ENCODE measurements around the gene UBA1.

Gene UBA1

GRCh38 chrX:47172549-47172948 is 21.1 kb upstream of the UBA1 start:
- no peak overlapping the region for H3K4me2 ChIP-seq (ENCODE audit: low read length)
- no peak overlapping the region for H2AK5ac ChIP-seq (ENCODE audit: low read length)
- no peaks in the 10 kb centered on the region for H3K4me1 ChIP-seq (ENCODE audit: control insufficient read depth, low read depth, low read length)
- no peaks in the 10 kb centered on the region for H3K79me2 ChIP-seq (ENCODE audit: control insufficient read depth, insufficient read depth, low read length)
- no peak overlapping the region for H2BK15ac ChIP-seq (replicated peaks; ENCODE audit: low read depth)
- H3K56ac ChIP-seq (ENCODE audit: low read length), result no peak overlapping the region
- no peak for DNase-seq
- H2BK5ac ChIP-seq (ENCODE audit: low read length), result no peak overlapping the region
- no peaks in the 10 kb centered on the region for H3K27me3 ChIP-seq (ENCODE audit: insufficient read depth, low read length, poor library complexity)
- no peak overlapping the region for H3K18ac ChIP-seq (ENCODE audit: low read length)
- H3K79me1 ChIP-seq (ENCODE audit: low read length), result no peaks in the 10 kb centered on the region
- no peak overlapping the region for H3K27ac ChIP-seq (ENCODE audit: low read depth, low read length)
- no CpG with 5 or more reads among the region's 7 CpGs for WGBS (ENCODE audit: extremely low coverage, insufficient coverage, low lambda C conversion rate)
- H3K23ac ChIP-seq (ENCODE audit: low read length), result no peak overlapping the region
- H3K36me3 ChIP-seq (ENCODE audit: control insufficient read depth, insufficient read depth, low read length), result no peaks in the 10 kb centered on the region
- H3K4ac ChIP-seq (ENCODE audit: low read depth, low read length), result no peak overlapping the region
- no peak overlapping the region for H4K5ac ChIP-seq (ENCODE audit: low read length)
- H3K9ac ChIP-seq (ENCODE audit: low read length), result no peak overlapping the region
- H3K4me3 ChIP-seq (ENCODE audit: low read length), result no peak overlapping the region
- H2BK120ac ChIP-seq (ENCODE audit: low read depth, low read length), result no peak overlapping the region
- no peak overlapping the region for H4K8ac ChIP-seq (ENCODE audit: low read depth, low read length)

GRCh38 chrX:47172971-47173792 is 20.4 kb upstream of the UBA1 start:
- no peak for DNase-seq
- no peak overlapping the region for H3K9ac ChIP-seq (ENCODE audit: low read length)
- H3K23ac ChIP-seq (ENCODE audit: low read length), result no peak overlapping the region
- no peaks in the 10 kb centered on the region for H3K27me3 ChIP-seq (ENCODE audit: insufficient read depth, low read length, poor library complexity)
- no peak overlapping the region for H4K5ac ChIP-seq (ENCODE audit: low read length)
- H3K4me3 ChIP-seq (ENCODE audit: low read length), result no peak overlapping the region
- no peaks in the 10 kb centered on the region for H3K4me1 ChIP-seq (ENCODE audit: control insufficient read depth, low read depth, low read length)
- no peak overlapping the region for H2BK15ac ChIP-seq (replicated peaks; ENCODE audit: low read depth)
- H3K4ac ChIP-seq (ENCODE audit: low read depth, low read length), result no peak overlapping the region
- H2BK120ac ChIP-seq (ENCODE audit: low read depth, low read length), result no peak overlapping the region
- H3K79me2 ChIP-seq (ENCODE audit: control insufficient read depth, insufficient read depth, low read length), result no peaks in the 10 kb centered on the region
- H3K18ac ChIP-seq (ENCODE audit: low read length), result no peak overlapping the region
- H3K4me2 ChIP-seq (ENCODE audit: low read length), result no peak overlapping the region
- no peak overlapping the region for H3K56ac ChIP-seq (ENCODE audit: low read length)
- no CpG with 5 or more reads among the region's 18 CpGs for WGBS (ENCODE audit: extremely low coverage, insufficient coverage, low lambda C conversion rate)
- no peaks in the 10 kb centered on the region for H3K79me1 ChIP-seq (ENCODE audit: low read length)
- no peak overlapping the region for H3K27ac ChIP-seq (ENCODE audit: low read depth, low read length)
- H2AK5ac ChIP-seq (ENCODE audit: low read length), result no peak overlapping the region
- no peak overlapping the region for H2BK5ac ChIP-seq (ENCODE audit: low read length)
- no peak overlapping the region for H4K8ac ChIP-seq (ENCODE audit: low read depth, low read length)
- no peaks in the 10 kb centered on the region for H3K36me3 ChIP-seq (ENCODE audit: control insufficient read depth, insufficient read depth, low read length)

- Histone ChIP-seq H4K8ac (ENCODE audit: low read depth, low read length) (no peak overlapping the region), H2AK5ac (ENCODE audit: low read length) (no peak overlapping the region), H3K4ac (ENCODE audit: low read depth, low read length) (no peak overlapping the region), H3K9ac (ENCODE audit: low read length) (no peak overlapping the region), H4K5ac (ENCODE audit: low read length) (no peak overlapping the region), H3K18ac (ENCODE audit: low read length) (no peak overlapping the region), H3K23ac (ENCODE audit: low read length) (no peak overlapping the region), H2BK5ac (ENCODE audit: low read length) (no peak overlapping the region), H3K36me3 (ENCODE audit: control insufficient read depth, insufficient read depth, low read length) (no peaks in the 10 kb centered on the region), H3K79me1 (ENCODE audit: low read length) (no peaks in the 10 kb centered on the region), H3K4me2 (ENCODE audit: low read length) (no peak overlapping the region), H3K56ac (ENCODE audit: low read length) (no peak overlapping the region), H3K4me3 (ENCODE audit: low read length) (no peak overlapping the region), H3K79me2 (ENCODE audit: control insufficient read depth, insufficient read depth, low read length) (no peaks in the 10 kb centered on the region), H2BK120ac (ENCODE audit: low read depth, low read length) (no peak overlapping the region), H2BK15ac (replicated peaks; ENCODE audit: low read depth) (no peak overlapping the region), H3K4me1 (ENCODE audit: control insufficient read depth, low read depth, low read length) (no peaks in the 10 kb centered on the region), H3K27me3 (ENCODE audit: insufficient read depth, low read length, poor library complexity) (no peaks in the 10 kb centered on the region), H3K27ac (ENCODE audit: low read depth, low read length) (no peak overlapping the region)
- no CpG with 5 or more reads among the region's 12 CpGs for WGBS (ENCODE audit: extremely low coverage, insufficient coverage, low lambda C conversion rate)
- no peak for DNase-seq
Observed at GRCh38 chrX:47174376-47174775, 19.3 kb upstream of the UBA1 start.

- no peaks in the 10 kb centered on the region for H3K36me3 ChIP-seq (ENCODE audit: control insufficient read depth, insufficient read depth, low read length)
- no peak overlapping the region for H2AK5ac ChIP-seq (ENCODE audit: low read length)
- H3K4ac ChIP-seq (ENCODE audit: low read depth, low read length), result no peak overlapping the region
- H3K23ac ChIP-seq (ENCODE audit: low read length), result no peak overlapping the region
- no peak overlapping the region for H3K18ac ChIP-seq (ENCODE audit: low read length)
- no peak overlapping the region for H3K4me3 ChIP-seq (ENCODE audit: low read length)
- no peaks in the 10 kb centered on the region for H3K27me3 ChIP-seq (ENCODE audit: insufficient read depth, low read length, poor library complexity)
- H2BK15ac ChIP-seq (replicated peaks; ENCODE audit: low read depth), result no peak overlapping the region
- no peak overlapping the region for H4K8ac ChIP-seq (ENCODE audit: low read depth, low read length)
- no peak overlapping the region for H3K56ac ChIP-seq (ENCODE audit: low read length)
- DNase-seq, result no peak
- H3K79me2 ChIP-seq (ENCODE audit: control insufficient read depth, insufficient read depth, low read length), result no peaks in the 10 kb centered on the region
- H2BK5ac ChIP-seq (ENCODE audit: low read length), result no peak overlapping the region
- no peak overlapping the region for H3K9ac ChIP-seq (ENCODE audit: low read length)
- H3K27ac ChIP-seq (ENCODE audit: low read depth, low read length), result no peak overlapping the region
- H3K4me2 ChIP-seq (ENCODE audit: low read length), result no peak overlapping the region
- no peak overlapping the region for H4K5ac ChIP-seq (ENCODE audit: low read length)
- H3K79me1 ChIP-seq (ENCODE audit: low read length), result no peaks in the 10 kb centered on the region
- no peaks in the 10 kb centered on the region for H3K4me1 ChIP-seq (ENCODE audit: control insufficient read depth, low read depth, low read length)
- no peak overlapping the region for H2BK120ac ChIP-seq (ENCODE audit: low read depth, low read length)
- WGBS (ENCODE audit: extremely low coverage, insufficient coverage, low lambda C conversion rate), result no CpG with 5 or more reads among the region's 23 CpGs
Observed at GRCh38 chrX:47174846-47175587, 18.6 kb upstream of the UBA1 start.

GRCh38 chrX:47175588-47175980 is 18.0 kb upstream of the UBA1 start:
- no peak overlapping the region for H2AK5ac ChIP-seq (ENCODE audit: low read length)
- H3K4ac ChIP-seq (ENCODE audit: low read depth, low read length), result no peak overlapping the region
- no peak overlapping the region for H4K8ac ChIP-seq (ENCODE audit: low read depth, low read length)
- WGBS (ENCODE audit: extremely low coverage, insufficient coverage, low lambda C conversion rate), result no CpG with 5 or more reads among the region's 12 CpGs
- no peak overlapping the region for H3K27ac ChIP-seq (ENCODE audit: low read depth, low read length)
- H3K23ac ChIP-seq (ENCODE audit: low read length), result no peak overlapping the region
- no peak overlapping the region for H3K56ac ChIP-seq (ENCODE audit: low read length)
- no peak overlapping the region for H4K5ac ChIP-seq (ENCODE audit: low read length)
- H3K18ac ChIP-seq (ENCODE audit: low read length), result no peak overlapping the region
- no peaks in the 10 kb centered on the region for H3K79me2 ChIP-seq (ENCODE audit: control insufficient read depth, insufficient read depth, low read length)
- no peaks in the 10 kb centered on the region for H3K79me1 ChIP-seq (ENCODE audit: low read length)
- DNase-seq, result no peak
- no peaks in the 10 kb centered on the region for H3K36me3 ChIP-seq (ENCODE audit: control insufficient read depth, insufficient read depth, low read length)
- H3K9ac ChIP-seq (ENCODE audit: low read length), result no peak overlapping the region
- no peaks in the 10 kb centered on the region for H3K27me3 ChIP-seq (ENCODE audit: insufficient read depth, low read length, poor library complexity)
- no peak overlapping the region for H2BK5ac ChIP-seq (ENCODE audit: low read length)
- H2BK120ac ChIP-seq (ENCODE audit: low read depth, low read length), result no peak overlapping the region
- no peaks in the 10 kb centered on the region for H3K4me1 ChIP-seq (ENCODE audit: control insufficient read depth, low read depth, low read length)
- no peak overlapping the region for H3K4me2 ChIP-seq (ENCODE audit: low read length)
- H3K4me3 ChIP-seq (ENCODE audit: low read length), result no peak overlapping the region
- H2BK15ac ChIP-seq (replicated peaks; ENCODE audit: low read depth), result no peak overlapping the region
